ENCODE data around the gene CHST7. TPM values are rescaled to one million over a fixed set of nuclear protein-coding genes. Genes with fewer than 3 reads are reported as not detected.

Gene CHST7
- total RNA-seq, 1 experiment from 2014 or later, result 17.1 TPM

DNA sequence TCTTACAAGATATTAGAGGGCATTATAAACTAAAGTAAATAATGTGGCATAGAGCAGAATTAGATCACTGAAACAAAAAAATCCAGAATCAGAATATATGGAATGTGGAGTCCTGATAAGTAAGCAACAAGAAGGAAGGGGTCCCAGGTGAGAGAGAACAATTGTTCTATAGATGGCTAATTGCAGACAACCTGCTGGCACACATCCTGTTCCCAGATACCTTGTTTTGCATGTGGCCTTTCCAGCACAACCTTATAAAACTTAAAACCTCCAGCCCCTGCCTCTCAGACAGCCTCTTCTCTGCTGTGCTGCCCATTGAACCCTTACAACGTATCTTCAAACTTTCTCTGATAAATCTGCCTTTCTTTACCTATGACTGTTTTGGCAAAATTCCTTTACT is 23.7 kb upstream of the CHST7 start:
- no peak overlapping the region for H3K18ac ChIP-seq (ENCODE audit: insufficient read length, low read depth, low read length)
- peaks cover 66 to 74% of the 10 kb centered on the region in 2 experiments for H3K9me3 Mint-ChIP-seq
- H4K20me1 ChIP-seq (ENCODE audit: control insufficient read depth, insufficient read depth, insufficient read length), result no peaks in the 10 kb centered on the region
- H3K79me1 ChIP-seq (ENCODE audit: insufficient read depth, low read depth, low read length, poor library complexity, severe bottlenecking), result no peaks in the 10 kb centered on the region
- no peaks in the 10 kb centered on the region for H3K23me2 ChIP-seq (ENCODE audit: insufficient read length, low read depth, low read length, poor library complexity, severe bottlenecking)
- no peak overlapping the region for H3K4me2 ChIP-seq (ENCODE audit: insufficient read depth, insufficient read length, low read length)
- no peaks in the 10 kb centered on the region for H3K4me1 ChIP-seq (ENCODE audit: insufficient read depth, low read length)
- no peak overlapping the region for H2BK20ac ChIP-seq (ENCODE audit: low read depth, low read length, poor library complexity, severe bottlenecking)
- H4K5ac ChIP-seq (ENCODE audit: insufficient read length, low read depth, low read length), result no peak overlapping the region
- H3K27me3 Mint-ChIP-seq (ENCODE audit: low read depth), result no peaks in the 10 kb centered on the region
- H2BK12ac ChIP-seq (ENCODE audit: insufficient read length, low read depth, low read length), result no peak overlapping the region
- peaks cover 46 to 52% (median 51%) of the 10 kb centered on the region in 3 experiments for H3K36me3 Mint-ChIP-seq (ENCODE audit: insufficient read depth in 1 of 3, low read depth in 3 of 3)
- no peak overlapping the region for H2AK5ac ChIP-seq (ENCODE audit: insufficient read length, low read length)
- H3K14ac ChIP-seq (ENCODE audit: insufficient read depth, low read length), result no peak overlapping the region
- H3K27me3 ChIP-seq (ENCODE audit: insufficient read depth, low read length), result no peaks in the 10 kb centered on the region
- peak overlapping the region; percentile 55 for H3K27ac ChIP-seq (ENCODE audit: insufficient read length, low read depth, low read length)
- TF ChIP-seq, protein P1, sequence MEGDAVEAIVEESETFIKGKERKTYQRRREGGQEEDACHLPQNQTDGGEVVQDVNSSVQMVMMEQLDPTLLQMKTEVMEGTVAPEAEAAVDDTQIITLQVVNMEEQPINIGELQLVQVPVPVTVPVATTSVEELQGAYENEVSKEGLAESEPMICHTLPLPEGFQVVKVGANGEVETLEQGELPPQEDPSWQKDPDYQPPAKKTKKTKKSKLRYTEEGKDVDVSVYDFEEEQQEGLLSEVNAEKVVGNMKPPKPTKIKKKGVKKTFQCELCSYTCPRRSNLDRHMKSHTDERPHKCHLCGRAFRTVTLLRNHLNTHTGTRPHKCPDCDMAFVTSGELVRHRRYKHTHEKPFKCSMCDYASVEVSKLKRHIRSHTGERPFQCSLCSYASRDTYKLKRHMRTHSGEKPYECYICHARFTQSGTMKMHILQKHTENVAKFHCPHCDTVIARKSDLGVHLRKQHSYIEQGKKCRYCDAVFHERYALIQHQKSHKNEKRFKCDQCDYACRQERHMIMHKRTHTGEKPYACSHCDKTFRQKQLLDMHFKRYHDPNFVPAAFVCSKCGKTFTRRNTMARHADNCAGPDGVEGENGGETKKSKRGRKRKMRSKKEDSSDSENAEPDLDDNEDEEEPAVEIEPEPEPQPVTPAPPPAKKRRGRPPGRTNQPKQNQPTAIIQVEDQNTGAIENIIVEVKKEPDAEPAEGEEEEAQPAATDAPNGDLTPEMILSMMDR (conservative IDR thresholded peaks at IDR 0.05), result no peak
- H3K4me1 Mint-ChIP-seq, result peaks cover 21 to 25% of the 10 kb centered on the region in 2 experiments
- H3T11ph ChIP-seq (ENCODE audit: low read length), result no peak overlapping the region
- H2BK15ac ChIP-seq (ENCODE audit: low read depth, low read length), result no peak overlapping the region
- peaks cover 18% of the 10 kb centered on the region for H3K9me3 ChIP-seq (ENCODE audit: control insufficient read depth, low read depth, low read length)
- no peak overlapping the region for H4K8ac ChIP-seq (replicated peaks; ENCODE audit: insufficient read length, low read depth, low read length)
- no peak overlapping the region for H3K56ac ChIP-seq (ENCODE audit: insufficient read length, low read depth, low read length)
- H3K9ac ChIP-seq (ENCODE audit: extremely low read depth, insufficient read length, low read length), result no peak overlapping the region
- H3K79me2 ChIP-seq (ENCODE audit: insufficient read depth, low read length), result peaks cover 12% of the 10 kb centered on the region
- no peak overlapping the region for H4K91ac ChIP-seq (ENCODE audit: insufficient read length, low read depth, low read length)
- no peak overlapping the region for H3K4ac ChIP-seq (ENCODE audit: low read depth, low read length)
- no CpG with 5 or more reads among the region's 1 CpG for WGBS (ENCODE audit: extremely low coverage, insufficient read length, low lambda C conversion rate)
- DNase-seq, result no peak
- no peak overlapping the region for H2BK120ac ChIP-seq (ENCODE audit: low read depth, low read length, poor library complexity, severe bottlenecking)
- H3K27ac Mint-ChIP-seq, result peak overlapping the region; percentile 17 to 85 (median 53); a peak in 4 of 7 replicates
- no peak overlapping the region for H2AFZ ChIP-seq (ENCODE audit: low read length)
- H2BK5ac ChIP-seq (ENCODE audit: insufficient read length, low read length), result no peak overlapping the region
- H3K23ac ChIP-seq (ENCODE audit: insufficient read length, low read depth, low read length), result no peak overlapping the region
- no peak overlapping the region for H3K4me3 Mint-ChIP-seq

Data from H9 (cell line).